Neural cell (in vitro differentiated cells): ENCODE measurements around the gene TPP1. TPM values are rescaled to one million over a fixed set of nuclear protein-coding genes. Genes with fewer than 3 reads are reported as not detected.

Experiments
- H2AFZ ChIP-seq: fragments of 200-600, 300-800 bp; sonication (generic), shearing (Covaris generic); 2 replicates; pipeline ENCODE4 v1.6.0; 2014; ENCODE audit warnings: low read depth, mild to moderate bottlenecking, antibody characterized with exemption, low read length, moderate library complexity
- H3F3A ChIP-seq: fragments of 200-600 bp; shearing (Covaris generic); 2 replicates; pipeline ENCODE4 v1.6.1; 2016; ENCODE audit warnings: mild to moderate bottlenecking, moderate library complexity, mixed read lengths, antibody characterized with exemption, low read length; ENCODE audit not compliant: insufficient read depth, poor library complexity, severe bottlenecking
- H3K27ac ChIP-seq: fragments of 200-600, 300-800 bp; sonication (generic), shearing (Covaris generic); 2 replicates; pipeline ENCODE4 v1.5.1; 2014; ENCODE audit warnings: mild to moderate bottlenecking, low read length, moderate library complexity
- H3K27me3 ChIP-seq: fragments of 300-800, 200-600 bp; sonication (generic), shearing (Covaris generic); 2 replicates; pipeline ENCODE4 v1.6.0; 2014; ENCODE audit warnings: mild to moderate bottlenecking, low read depth, low read length, moderate library complexity; ENCODE audit not compliant: insufficient read depth
- H3K36me3 ChIP-seq: fragments of 300-800, 200-600 bp; sonication (generic), shearing (Covaris generic); 2 replicates; pipeline ENCODE4 v1.5.1; 2014; ENCODE audit warnings: mild to moderate bottlenecking, antibody characterized with exemption, low read length, moderate library complexity; ENCODE audit not compliant: insufficient read depth
- H3K4me2 ChIP-seq: fragments of 300-800, 200-600 bp; sonication (generic), shearing (Covaris generic); 2 replicates; pipeline ENCODE4 v1.6.0; 2014; ENCODE audit warnings: mild to moderate bottlenecking, low read length
- H3K4me3 ChIP-seq: fragments of 300-800, 200-600 bp; sonication (generic), shearing (Covaris generic); 2 replicates; pipeline ENCODE4 v1.5.1; 2014; ENCODE audit warnings: mild to moderate bottlenecking, low read length, moderate library complexity
- H3K79me2 ChIP-seq: fragments of 200-600 bp; shearing (Covaris generic); replicated peaks from 2 replicates; pipeline ENCODE4 v1.6.0; 2014; ENCODE audit warnings: mild to moderate bottlenecking, low read length, moderate library complexity; ENCODE audit not compliant: insufficient read depth
- H3K9ac ChIP-seq: fragments of 300-800, 200-600 bp; sonication (generic), shearing (Covaris generic); 2 replicates; pipeline ENCODE4 v1.6.1; 2016; ENCODE audit warnings: mild to moderate bottlenecking, low read length, mixed read lengths
- H3K9me2 ChIP-seq: fragments of 200-600 bp; shearing (Covaris generic); 2 replicates; pipeline ENCODE4 v1.6.1; 2016; ENCODE audit warnings: mild to moderate bottlenecking, low read length, mixed read lengths; ENCODE audit not compliant: insufficient read depth
- H3K9me3 ChIP-seq: fragments of 200-600, 300-800 bp; sonication (generic), shearing (Covaris generic); 2 replicates; pipeline ENCODE4 v1.6.1; 2016; ENCODE audit warnings: mild to moderate bottlenecking, mixed run types, low read length, moderate library complexity, mixed read lengths
- H4K20me1 ChIP-seq: fragments of 200-600 bp; shearing (Covaris generic); 2 replicates; pipeline ENCODE4 v1.6.1; 2016; ENCODE audit warnings: mild to moderate bottlenecking, mixed run types; ENCODE audit not compliant: insufficient read depth
- EP300 ChIP-seq: fragments of 450-650 bp; conservative IDR thresholded peaks from 2 replicates; pipeline ENCODE4 v1.6.1; 2014; ENCODE audit warnings: antibody characterized with exemption, mild to moderate bottlenecking, moderate library complexity; ENCODE audit not compliant: poor library complexity, severe bottlenecking
- EZH2 ChIP-seq: fragments of 200-600, 300-800 bp; shearing (Covaris generic), sonication (generic); IDR thresholded peaks from 2 replicates; pipeline ENCODE4 v1.6.1; 2014; ENCODE audit warnings: antibody characterized with exemption, low read length, borderline replicate concordance, mild to moderate bottlenecking; ENCODE audit not compliant: insufficient read depth, poor library complexity, severe bottlenecking
- MXI1 ChIP-seq: fragments of 450-650 bp; conservative IDR thresholded peaks from 2 replicates; pipeline ENCODE4 v1.6.1; 2014; ENCODE audit warnings: antibody characterized with exemption, mild to moderate bottlenecking; ENCODE audit not compliant: poor library complexity, severe bottlenecking
- POLR2AphosphoS5 ChIP-seq: IDR thresholded peaks from 2 replicates; pipeline ENCODE4 v1.6.1; 2012
- RAD21 ChIP-seq: fragments of 450-650 bp; conservative IDR thresholded peaks from 2 replicates; pipeline ENCODE4 v1.6.1; 2014; ENCODE audit warnings: antibody characterized with exemption, mild to moderate bottlenecking, moderate library complexity
- REST ChIP-seq: IDR thresholded peaks from 2 replicates; pipeline ENCODE4 v1.6.1; 2012; ENCODE audit warnings: borderline replicate concordance
- SMC3 ChIP-seq: fragments of 450-650 bp; conservative IDR thresholded peaks from 2 replicates; pipeline ENCODE4 v1.6.1; 2014; ENCODE audit warnings: antibody characterized with exemption, mild to moderate bottlenecking, moderate library complexity; ENCODE audit not compliant: poor library complexity
- TAF1 ChIP-seq: IDR thresholded peaks from 2 replicates; pipeline ENCODE4 v1.6.1; 2012; ENCODE audit warnings: low read depth
- polyA plus RNA-seq: library from polyadenylated mRNA; depleted of rRNA; stranded (reverse); fragments of >200 nt; gene quantifications from 2 replicates; pipeline ENCODE4 v1.2.3, GENCODE V29; 2014
- TF ChIP-seq, protein P1 (sequence below): fragments of 450-650 bp; IDR thresholded peaks from 2 replicates; pipeline ENCODE4 v1.5.1; 2014; ENCODE audit warnings: antibody characterized with exemption, mild to moderate bottlenecking, moderate library complexity; ENCODE audit not compliant: poor library complexity, severe bottlenecking

TPP1 gene
- polyA plus RNA-seq, 1 donor from 2014 or later, result 3.8 TPM

- H2AFZ ChIP-seq, result peak overlapping the region; percentile 79
- H3K36me3 ChIP-seq, result peaks cover 3% of the 10 kb centered on the region
These were observed 15.1 kb downstream of the TPP1 start for GRCh38 chr11:6604081-6604626.

DNA sequence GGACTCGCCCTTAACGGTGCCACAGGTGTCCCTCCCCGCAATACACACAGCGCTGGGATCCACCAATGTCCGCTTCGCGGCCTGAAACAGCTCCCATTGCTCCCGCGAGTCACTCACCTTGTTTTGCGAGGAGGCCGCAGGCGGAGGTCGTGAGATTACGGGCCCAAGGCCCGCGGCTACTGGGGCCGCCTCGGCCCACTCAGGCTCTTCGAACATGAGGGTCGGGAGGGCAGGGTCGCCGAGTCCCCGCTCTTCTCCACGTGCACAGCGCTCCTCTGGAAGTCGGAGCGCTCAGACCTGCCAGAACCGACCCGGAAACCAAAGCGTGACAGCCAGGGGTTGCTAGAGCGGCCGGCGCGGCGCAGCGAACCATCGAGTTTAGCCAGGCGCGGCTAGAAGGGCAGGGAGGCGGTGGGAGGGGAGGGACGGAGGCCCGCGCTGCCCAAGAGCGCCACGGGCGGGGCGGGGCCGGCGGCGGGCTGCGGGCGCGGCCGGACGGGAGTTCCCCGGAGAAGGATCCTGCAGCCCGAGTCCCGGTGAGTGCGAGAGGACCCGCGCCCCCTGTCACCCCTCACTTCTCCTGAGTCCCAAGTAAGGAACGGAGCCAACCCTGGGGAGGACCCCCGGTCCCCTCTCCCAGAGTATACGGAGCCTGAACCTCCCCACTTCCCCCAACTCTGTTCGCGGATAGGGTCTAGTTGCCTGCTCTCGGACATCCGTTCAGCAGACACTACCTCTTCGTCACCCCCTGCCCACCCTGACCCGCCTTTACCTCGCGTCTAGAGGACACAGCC is 15.7 kb downstream of the TPP1 start, which contains the start of the genes ILK and RRP8:
Gene ILK (plus strand): TSS at position 488 of the 794 bp plus-strand sequence. CDS start 498 bp downstream, outside the sequence.
Gene RRP8 (minus strand): TSS at position 330 of the 794 bp plus-strand sequence. CDS start 114 bp downstream, at position 216.
- Histone ChIP-seq H3K27me3 (no peaks in the 10 kb centered on the region), H4K20me1 (no peaks in the 10 kb centered on the region), H2AFZ (peak within 1 kb of the TSS; percentile 79), H3K36me3 (peaks cover 3% of the 10 kb centered on the region), H3K4me2 (peak within 1 kb of the TSS; percentile 90), H3F3A (peaks cover 5% of the 10 kb centered on the region), H3K4me3 (peak within 1 kb of the TSS; percentile 86), H3K79me2 (peaks cover 39% of the 10 kb centered on the region), H3K9ac (peak within 1 kb of the TSS; percentile 72), H3K9me2 (no peaks in the 10 kb centered on the region), H3K27ac (peak within 1 kb of the TSS; percentile 69), H3K9me3 (no peaks in the 10 kb centered on the region)
- TF ChIP-seq TAF1 (peak; percentile 43), RAD21 (peak; percentile 29), EZH2 (no peak), MXI1 (peak; percentile 95), SMC3 (peak; percentile 29), EP300 (peak; percentile 18), REST (no peak), POLR2AphosphoS5 (peak; percentile 66)
- TF ChIP-seq, protein P1, sequence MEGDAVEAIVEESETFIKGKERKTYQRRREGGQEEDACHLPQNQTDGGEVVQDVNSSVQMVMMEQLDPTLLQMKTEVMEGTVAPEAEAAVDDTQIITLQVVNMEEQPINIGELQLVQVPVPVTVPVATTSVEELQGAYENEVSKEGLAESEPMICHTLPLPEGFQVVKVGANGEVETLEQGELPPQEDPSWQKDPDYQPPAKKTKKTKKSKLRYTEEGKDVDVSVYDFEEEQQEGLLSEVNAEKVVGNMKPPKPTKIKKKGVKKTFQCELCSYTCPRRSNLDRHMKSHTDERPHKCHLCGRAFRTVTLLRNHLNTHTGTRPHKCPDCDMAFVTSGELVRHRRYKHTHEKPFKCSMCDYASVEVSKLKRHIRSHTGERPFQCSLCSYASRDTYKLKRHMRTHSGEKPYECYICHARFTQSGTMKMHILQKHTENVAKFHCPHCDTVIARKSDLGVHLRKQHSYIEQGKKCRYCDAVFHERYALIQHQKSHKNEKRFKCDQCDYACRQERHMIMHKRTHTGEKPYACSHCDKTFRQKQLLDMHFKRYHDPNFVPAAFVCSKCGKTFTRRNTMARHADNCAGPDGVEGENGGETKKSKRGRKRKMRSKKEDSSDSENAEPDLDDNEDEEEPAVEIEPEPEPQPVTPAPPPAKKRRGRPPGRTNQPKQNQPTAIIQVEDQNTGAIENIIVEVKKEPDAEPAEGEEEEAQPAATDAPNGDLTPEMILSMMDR, result peak; percentile 32

More at GRCh38 chr11:6604081-6604626, 15.1 kb downstream of the TPP1 start:
- Histone ChIP-seq H3K4me3 (peak overlapping the region; percentile 86), H3K9me3 (no peaks in the 10 kb centered on the region), H3K4me2 (peak overlapping the region; percentile 90), H3F3A (peaks cover 5% of the 10 kb centered on the region), H4K20me1 (no peaks in the 10 kb centered on the region), H3K27me3 (no peaks in the 10 kb centered on the region), H3K27ac (peak overlapping the region; percentile 69), H3K79me2 (peaks cover 39% of the 10 kb centered on the region), H3K9me2 (no peaks in the 10 kb centered on the region), H3K9ac (peak overlapping the region; percentile 72)
- TF ChIP-seq, protein P1, result peak; percentile 59
- peak; percentile 49 for TF ChIP-seq POLR2AphosphoS5
- TF ChIP-seq RAD21, result peak; percentile 53
- TF ChIP-seq EZH2, result no peak
- peak; percentile 61 for TF ChIP-seq SMC3
- peak; percentile 56 for TF ChIP-seq MXI1
